Loucy (cell line): ENCODE data around the gene PSD2.

ENCODE experiments used
- H2AFZ ChIP-seq: fragments of 200-600 bp; sonication (generic); 2 replicates; pipeline ENCODE4 v1.6.0; 2016; ENCODE audit warnings: antibody characterized with exemption, mild to moderate bottlenecking, low read length, moderate library complexity
- H3F3A ChIP-seq: fragments of 200-600 bp; 2 replicates; pipeline ENCODE4 v1.6.0; 2016; ENCODE audit warnings: antibody characterized with exemption, low read depth, mild to moderate bottlenecking
- H3K27me3 ChIP-seq: fragments of 200-600 bp; sonication (generic); 2 replicates; pipeline ENCODE4 v1.6.1; 2014; ENCODE audit warnings: low read length, mild to moderate bottlenecking; ENCODE audit not compliant: insufficient read depth, poor library complexity, severe bottlenecking
- H3K36me3 ChIP-seq: fragments of 200-600 bp; sonication (generic); 2 replicates; pipeline ENCODE4 v1.6.1; 2016; ENCODE audit warnings: low read length; ENCODE audit not compliant: insufficient read depth
- H3K4me1 ChIP-seq: fragments of 200-600 bp; sonication (generic); 2 replicates; pipeline ENCODE4 v1.5.1; 2014; ENCODE audit warnings: low read length, mild to moderate bottlenecking; ENCODE audit not compliant: insufficient read depth, poor library complexity, severe bottlenecking
- H3K4me2 ChIP-seq: fragments of 200-600 bp; sonication (generic); 2 replicates; pipeline ENCODE4 v1.6.0; 2014; ENCODE audit warnings: antibody characterized with exemption, low read length, low read depth, mild to moderate bottlenecking; ENCODE audit not compliant: poor library complexity, severe bottlenecking
- H3K4me3 ChIP-seq: fragments of 200-600 bp; sonication (generic); 2 replicates; pipeline ENCODE4 v1.5.1; 2014; ENCODE audit warnings: low read length, mild to moderate bottlenecking, mixed read lengths; ENCODE audit not compliant: poor library complexity, severe bottlenecking
- H3K79me2 ChIP-seq: fragments of 200-600 bp; sonication (generic); 2 replicates; pipeline ENCODE4 v1.6.1; 2014; ENCODE audit warnings: low read length; ENCODE audit not compliant: insufficient read depth
- H3K9ac ChIP-seq: fragments of 200-600 bp; sonication (generic); 2 replicates; pipeline ENCODE4 v1.6.0; 2014; ENCODE audit warnings: mild to moderate bottlenecking, low read depth, low read length, moderate library complexity; ENCODE audit not compliant: poor library complexity, severe bottlenecking
- H3K9me2 ChIP-seq: fragments of 200-600 bp; sonication (generic); replicated peaks from 2 replicates; pipeline ENCODE4 v1.6.1; 2016; ENCODE audit warnings: low read depth, low read length, mixed read lengths
- H3K9me3 ChIP-seq: fragments of 200-600 bp; sonication (generic); 2 replicates; pipeline ENCODE4 v1.6.1; 2014; ENCODE audit warnings: mild to moderate bottlenecking, antibody characterized with exemption, low read length, low read depth; ENCODE audit not compliant: insufficient read depth
- H4K20me1 ChIP-seq: fragments of 200-600 bp; sonication (generic); 2 replicates; pipeline ENCODE4 v1.6.0; 2014; ENCODE audit warnings: antibody characterized with exemption, low read length, mild to moderate bottlenecking; ENCODE audit not compliant: insufficient read depth, poor library complexity, severe bottlenecking
- EZH2phosphoT487 ChIP-seq: fragments of 200-600 bp; IDR thresholded peaks from 2 replicates; pipeline ENCODE4 v1.6.1; 2018; ENCODE audit warnings: antibody characterized with exemption, mild to moderate bottlenecking, moderate library complexity, borderline replicate concordance
- TF ChIP-seq, protein P1 (sequence below): fragments of 200-600 bp; sonication (generic); conservative IDR thresholded peaks from 2 replicates; pipeline ENCODE4 v1.5.1; 2014; ENCODE audit warnings: mild to moderate bottlenecking, antibody characterized with exemption, low read length

The PSD2 gene

DNA sequence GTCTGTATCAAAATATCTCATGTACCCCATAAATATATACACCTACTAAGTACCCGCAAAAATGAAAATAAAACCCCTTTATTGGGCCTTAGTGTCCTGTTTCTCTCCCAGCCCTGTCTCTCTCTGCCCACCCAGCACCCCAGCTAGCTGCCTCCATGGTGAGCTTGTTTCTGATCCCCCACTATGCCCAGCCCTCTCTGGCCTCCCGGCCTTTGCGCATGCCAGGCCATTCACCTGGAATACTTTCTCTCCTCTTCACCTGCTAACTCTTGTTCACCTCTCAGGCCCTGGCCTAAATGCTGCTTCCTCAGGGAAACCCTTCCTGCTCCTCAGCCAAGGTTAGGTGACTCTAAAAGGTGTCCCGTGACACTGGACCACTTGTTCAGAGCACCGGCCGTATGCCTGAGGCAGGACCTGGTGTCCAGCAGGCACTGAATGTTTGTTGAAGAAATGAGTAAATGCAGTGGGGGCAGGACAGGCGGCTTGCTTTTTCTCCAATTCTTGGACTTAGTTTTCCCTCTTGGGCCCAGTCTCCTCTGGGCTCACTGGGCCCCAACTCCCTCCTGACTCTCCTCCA is 58.5 kb downstream of the PSD2 start:
- no peaks in the 10 kb centered on the region for H3K4me1 ChIP-seq
- no peak overlapping the region for H3K9ac ChIP-seq
- H3K9me3 ChIP-seq, result no peaks in the 10 kb centered on the region
- H3K4me3 ChIP-seq, result no peak overlapping the region
- no peak overlapping the region for H2AFZ ChIP-seq
- H4K20me1 ChIP-seq, result no peaks in the 10 kb centered on the region
- no peak overlapping the region for H3K4me2 ChIP-seq
- no peaks in the 10 kb centered on the region for H3K9me2 ChIP-seq
- H3F3A ChIP-seq, result no peaks in the 10 kb centered on the region
- H3K79me2 ChIP-seq, result no peaks in the 10 kb centered on the region
- H3K36me3 ChIP-seq, result no peaks in the 10 kb centered on the region
- no peaks in the 10 kb centered on the region for H3K27me3 ChIP-seq
- TF ChIP-seq, protein P1, sequence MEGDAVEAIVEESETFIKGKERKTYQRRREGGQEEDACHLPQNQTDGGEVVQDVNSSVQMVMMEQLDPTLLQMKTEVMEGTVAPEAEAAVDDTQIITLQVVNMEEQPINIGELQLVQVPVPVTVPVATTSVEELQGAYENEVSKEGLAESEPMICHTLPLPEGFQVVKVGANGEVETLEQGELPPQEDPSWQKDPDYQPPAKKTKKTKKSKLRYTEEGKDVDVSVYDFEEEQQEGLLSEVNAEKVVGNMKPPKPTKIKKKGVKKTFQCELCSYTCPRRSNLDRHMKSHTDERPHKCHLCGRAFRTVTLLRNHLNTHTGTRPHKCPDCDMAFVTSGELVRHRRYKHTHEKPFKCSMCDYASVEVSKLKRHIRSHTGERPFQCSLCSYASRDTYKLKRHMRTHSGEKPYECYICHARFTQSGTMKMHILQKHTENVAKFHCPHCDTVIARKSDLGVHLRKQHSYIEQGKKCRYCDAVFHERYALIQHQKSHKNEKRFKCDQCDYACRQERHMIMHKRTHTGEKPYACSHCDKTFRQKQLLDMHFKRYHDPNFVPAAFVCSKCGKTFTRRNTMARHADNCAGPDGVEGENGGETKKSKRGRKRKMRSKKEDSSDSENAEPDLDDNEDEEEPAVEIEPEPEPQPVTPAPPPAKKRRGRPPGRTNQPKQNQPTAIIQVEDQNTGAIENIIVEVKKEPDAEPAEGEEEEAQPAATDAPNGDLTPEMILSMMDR, result no peak
- TF ChIP-seq EZH2phosphoT487, result no peak

DNA sequence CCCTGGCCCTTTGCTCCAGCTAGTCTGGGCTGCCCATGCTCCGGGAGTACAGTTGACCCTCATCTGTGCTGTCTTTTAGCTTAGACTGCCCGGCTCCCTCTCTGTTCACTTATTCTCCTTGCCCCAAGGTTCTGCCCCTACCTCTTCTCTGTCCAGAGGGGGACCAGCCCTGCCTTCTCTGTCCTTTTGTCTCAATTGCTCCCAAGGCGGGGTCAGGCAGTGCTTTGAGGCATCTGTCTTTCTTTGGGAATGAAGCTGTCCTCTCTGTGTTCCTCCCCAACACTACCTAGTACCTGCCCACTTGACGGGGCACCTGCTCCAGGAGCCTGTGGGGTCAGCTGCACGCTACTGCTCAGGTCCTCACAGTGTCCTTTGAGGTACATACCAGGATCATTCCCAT is 59.3 kb downstream of the PSD2 start:
- no peaks in the 10 kb centered on the region for H3F3A ChIP-seq
- no peaks in the 10 kb centered on the region for H3K27me3 ChIP-seq
- no peaks in the 10 kb centered on the region for H3K36me3 ChIP-seq
- H2AFZ ChIP-seq, result no peak overlapping the region
- H4K20me1 ChIP-seq, result no peaks in the 10 kb centered on the region
- H3K9ac ChIP-seq, result no peak overlapping the region
- no peak overlapping the region for H3K4me3 ChIP-seq
- no peak for TF ChIP-seq EZH2phosphoT487
- TF ChIP-seq, protein P1, result no peak
- H3K9me3 ChIP-seq, result no peaks in the 10 kb centered on the region
- H3K4me1 ChIP-seq, result no peaks in the 10 kb centered on the region
- H3K79me2 ChIP-seq, result no peaks in the 10 kb centered on the region
- H3K9me2 ChIP-seq, result no peaks in the 10 kb centered on the region
- no peak overlapping the region for H3K4me2 ChIP-seq

DNA sequence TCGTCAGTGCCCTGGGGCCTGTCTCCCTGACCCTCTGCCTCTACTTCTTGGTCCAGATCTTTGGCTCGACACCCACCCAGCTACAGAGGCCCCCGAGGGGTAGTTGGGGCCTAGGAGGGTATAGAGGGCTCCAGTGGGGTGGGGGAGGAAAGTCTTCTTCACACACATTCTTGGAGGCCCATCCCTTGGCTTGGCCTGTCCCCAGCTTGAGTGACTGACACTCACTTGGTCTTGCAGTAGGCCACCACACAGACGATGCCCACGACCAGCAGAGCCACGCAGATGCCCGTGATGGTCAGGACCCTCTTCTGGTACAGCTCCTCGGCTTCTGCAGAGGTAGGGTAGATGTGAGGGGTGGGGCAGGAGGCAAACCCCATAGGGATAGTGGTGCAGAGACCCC is 59.8 kb downstream of the PSD2 start:
- Histone ChIP-seq H3K4me3 (no peak overlapping the region), H3K79me2 (no peaks in the 10 kb centered on the region), H3K9ac (no peak overlapping the region), H3K36me3 (no peaks in the 10 kb centered on the region), H3K9me2 (no peaks in the 10 kb centered on the region), H2AFZ (no peak overlapping the region), H3F3A (no peaks in the 10 kb centered on the region), H4K20me1 (no peaks in the 10 kb centered on the region), H3K4me2 (no peak overlapping the region), H3K9me3 (no peaks in the 10 kb centered on the region), H3K4me1 (no peaks in the 10 kb centered on the region), H3K27me3 (no peaks in the 10 kb centered on the region)
- no peak for TF ChIP-seq EZH2phosphoT487
- TF ChIP-seq, protein P1, result no peak
